Measurements from ENCODE around the gene HLA-DRB1.
"Not testable (repeated sequence)": the region's sequence is repeated elsewhere in the genome, so short reads cannot be mapped to it uniquely, and the experiment has no call there.

- TF ChIP-seq POLR2A (IDR thresholded peaks at IDR 0.05; ENCODE audit: low read length); GATA1 (IDR thresholded peaks at IDR 0.05; ENCODE audit: low read depth, low read length): not testable (repeated sequence)
Observed at GRCh38 chr6:32590713-32591112, 1.1 kb upstream of the HLA-DRB1 start.

Data from erythroblast (primary cell).